Liver (tissue), 9 donors: ENCODE data around the gene DIPK1B. TPM values are rescaled to one million over a fixed set of nuclear protein-coding genes. Genes with fewer than 3 reads are reported as not detected.
A peak's percentile ranks its signal among the peaks of the same experiment; 100 is the strongest.

Experiments used
- DNase-seq: peaks from one replicate; pipeline ENCODE4 v3.0.0-alpha.2; 2017; ENCODE audit warnings: low spot score
- H3K27ac ChIP-seq, 2 donors: one replicate each; pipeline ENCODE4 v1.7.0; 2013; ENCODE audit warnings: inconsistent platforms in 2 of 2, low read length in 2 of 2, control low read depth in 1 of 2, low read depth in 1 of 2, mild to moderate bottlenecking in 1 of 2
- H3K27me3 ChIP-seq, 4 donors: one replicate each; pipeline versions ENCODE4 v1.6.1 to v1.7.0; 2013; ENCODE audit warnings: low read length in 3 of 4, inconsistent platforms in 1 of 4, mild to moderate bottlenecking in 1 of 4, moderate library complexity in 1 of 4; ENCODE audit not compliant: control insufficient read depth in 4 of 4, insufficient read depth in 4 of 4
- H3K36me3 ChIP-seq, 4 donors: one replicate each; pipeline versions ENCODE4 v1.6.1 to v1.7.0; 2013; ENCODE audit warnings: low read length in 3 of 4, mild to moderate bottlenecking in 3 of 4, low read depth in 1 of 4, moderate library complexity in 1 of 4; ENCODE audit not compliant: control insufficient read depth in 4 of 4, insufficient read depth in 3 of 4
- H3K4me1 ChIP-seq, 4 donors: one replicate each; pipeline versions ENCODE4 v1.6.1 to v1.7.0; 2013; ENCODE audit warnings: low read length in 3 of 4, mild to moderate bottlenecking in 3 of 4, moderate library complexity in 1 of 4; ENCODE audit not compliant: control insufficient read depth in 4 of 4, insufficient read depth in 4 of 4
- H3K4me3 ChIP-seq, 3 donors: one replicate each; pipeline versions ENCODE4 v1.6.1 to v1.7.0; 2013; ENCODE audit warnings: low read length in 3 of 3, control low read depth in 1 of 3, low read depth in 1 of 3, mild to moderate bottlenecking in 1 of 3
- H3K9ac ChIP-seq, 2 donors: one replicate each; pipeline ENCODE4 v1.7.0; 2013; ENCODE audit warnings: low read length in 2 of 2, mild to moderate bottlenecking in 2 of 2, moderate library complexity in 2 of 2, control low read depth in 1 of 2, low read depth in 1 of 2
- H3K9me3 ChIP-seq, 4 donors: one replicate each; pipeline versions ENCODE4 v1.6.1 to v1.7.0; 2013; ENCODE audit warnings: low read length in 3 of 4; ENCODE audit not compliant: control insufficient read depth in 4 of 4
- ATF3 ChIP-seq: IDR thresholded peaks from 2 replicates; pipeline ENCODE4 v1.6.1; 2016; ENCODE audit warnings: antibody characterized with exemption
- EGR1 ChIP-seq, 2 donors: IDR thresholded peaks; 2 replicates each; pipeline ENCODE4 v1.6.1; 2016 to 2018; ENCODE audit warnings: antibody characterized with exemption in 2 of 2, low read depth in 2 of 2
- FOXA1 ChIP-seq: IDR thresholded peaks from 2 replicates; pipeline ENCODE4 v1.6.1; 2016; ENCODE audit warnings: antibody characterized with exemption
- FOXA2 ChIP-seq: IDR thresholded peaks from 2 replicates; pipeline ENCODE4 v1.6.1; 2016; ENCODE audit warnings: antibody characterized with exemption
- HNF4G ChIP-seq: IDR thresholded peaks from 2 replicates; pipeline ENCODE4 v1.6.1; 2016; ENCODE audit warnings: antibody characterized with exemption
- JUND ChIP-seq, 2 donors: IDR thresholded peaks; 2 replicates each; pipeline ENCODE4 v1.6.1; 2016; ENCODE audit warnings: antibody characterized with exemption in 2 of 2
- RAD21 ChIP-seq, 2 donors: IDR thresholded peaks; 2 replicates each; pipeline ENCODE4 v1.6.1; 2016; ENCODE audit warnings: antibody characterized with exemption in 2 of 2, mild to moderate bottlenecking in 2 of 2
- REST ChIP-seq: IDR thresholded peaks from 2 replicates; pipeline ENCODE4 v1.6.1; 2016; ENCODE audit warnings: antibody characterized with exemption, mild to moderate bottlenecking
- WGBS: extraction: QIAGEN DNeasy Blood & Tissue Kit; methylation state at CpG from one replicate; pipeline ENCODE4 v1.1.7; 2013; 5-methylcytosine and 5-hydroxymethylcytosine counted together
- polyA plus RNA-seq, 2 donors: library from polyadenylated mRNA; stranded (reverse) in 1 of 2; unstranded in 1 of 2; fragments of 200-250 nt in 1 of 2; fragments of >200 nt in 1 of 2; fragmentation: Nextera tagmentation in 1 of 2; extraction: Ambion mirVana in 1 of 2; gene quantifications; one replicate each; pipeline versions ENCODE4 v1.2.1 to v1.2.3, GENCODE V29; 2013 to 2015
- total RNA-seq, 2 donors: library from RNA; depleted of rRNA; stranded (reverse); fragments of >200 nt; gene quantifications; one replicate each; pipeline ENCODE4 v1.2.3, GENCODE V29; 2014
- TF ChIP-seq, protein P1 (sequence below): IDR thresholded peaks from 2 replicates; pipeline ENCODE4 v1.6.1; 2016; ENCODE audit warnings: antibody characterized with exemption
- TF ChIP-seq, protein P2 (sequence below): fragments of 150-350 bp; IDR thresholded peaks from 2 replicates; pipeline ENCODE4 v1.5.1; 2017; ENCODE audit warnings: improper control_type of control experiment, low read depth, low read length; ENCODE audit not compliant: missing input control
- donor health status: healthy.
- donor health status: healthy.
- donor health status: healthy.
- donor health status: healthy.
- donor health status: healthy.

Gene DIPK1B
- total and polyA plus RNA-seq, 4 donors = 2.3 to 19.7 (median 5.2) TPM

DNA sequence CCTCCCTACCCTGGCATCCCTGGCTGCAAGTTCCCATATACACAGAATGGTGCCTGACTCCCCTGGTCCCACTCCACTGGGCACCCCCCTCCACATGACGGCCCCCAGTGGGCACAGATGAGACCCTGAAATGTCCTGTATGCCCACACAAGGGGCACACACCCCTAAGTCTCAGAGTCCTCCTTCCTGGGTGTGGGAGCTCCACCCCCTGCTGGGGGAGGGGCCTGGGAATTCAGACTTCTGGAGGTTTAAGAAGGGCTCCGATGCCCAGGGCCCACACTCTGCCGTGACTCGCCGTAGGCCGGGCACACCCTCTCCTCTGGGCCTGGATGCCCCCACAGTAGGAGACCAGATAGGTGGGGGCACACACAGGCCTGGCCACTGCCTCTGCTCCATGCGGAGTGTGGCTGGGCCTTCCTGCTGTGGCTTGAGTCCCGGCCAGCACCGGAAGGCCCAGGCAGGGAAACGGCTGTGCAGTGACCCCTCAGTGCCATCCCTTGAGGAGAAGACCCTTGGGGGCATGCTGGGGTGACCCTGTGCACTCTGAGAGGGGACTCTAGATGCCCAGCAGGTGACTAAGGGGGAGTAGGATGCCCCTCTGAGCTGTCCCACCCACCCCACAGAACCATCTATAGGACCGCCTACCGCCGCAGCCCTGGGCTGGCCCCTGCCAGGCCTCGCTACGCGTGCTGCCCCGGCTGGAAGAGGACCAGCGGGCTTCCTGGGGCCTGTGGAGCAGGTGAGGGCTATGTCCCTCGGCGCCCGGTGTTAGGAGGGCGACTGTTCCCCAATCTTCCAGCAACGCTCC, 43.2 kb upstream of the DIPK1B start:
- H3K4me1 ChIP-seq = peaks cover 23 to 42% (median 34%) of the 10 kb centered on the region in 4 donors
- TF ChIP-seq FOXA1 (no peak), HNF4G (no peak), RAD21 (IDR thresholded peaks at IDR 0.05) (no peak)
- H3K36me3 ChIP-seq = peaks cover 0 to 8% (median 0%) of the 10 kb centered on the region in 4 donors
- H3K9me3 ChIP-seq = no peaks in the 10 kb centered on the region
- no peaks in the 10 kb centered on the region for H3K27me3 ChIP-seq
- H3K9ac ChIP-seq = no peak overlapping the region
- 69% methylated on average over 23 of the region's 23 CpGs for WGBS
- no peak overlapping the region for H3K4me3 ChIP-seq
- DNase-seq = no peak
- no peak overlapping the region for H3K27ac ChIP-seq

GRCh38 chr9:136669791-136670464, 42.4 kb upstream of the DIPK1B start:
- Histone ChIP-seq H3K9me3 (no peaks in the 10 kb centered on the region), H3K27ac (no peak overlapping the region), H3K9ac (no peak overlapping the region), H3K27me3 (no peaks in the 10 kb centered on the region), H3K4me1 (peaks cover 30 to 49% (median 40%) of the 10 kb centered on the region in 4 donors), H3K36me3 (peaks cover 0 to 14% (median 0%) of the 10 kb centered on the region in 4 donors), H3K4me3 (no peak overlapping the region)
- DNase-seq = no peak
- TF ChIP-seq JUND (IDR thresholded peaks at IDR 0.05) (no peak), FOXA1 (no peak), FOXA2 (no peak)
- 56% methylated on average over 23 of the region's 23 CpGs for WGBS

DNA sequence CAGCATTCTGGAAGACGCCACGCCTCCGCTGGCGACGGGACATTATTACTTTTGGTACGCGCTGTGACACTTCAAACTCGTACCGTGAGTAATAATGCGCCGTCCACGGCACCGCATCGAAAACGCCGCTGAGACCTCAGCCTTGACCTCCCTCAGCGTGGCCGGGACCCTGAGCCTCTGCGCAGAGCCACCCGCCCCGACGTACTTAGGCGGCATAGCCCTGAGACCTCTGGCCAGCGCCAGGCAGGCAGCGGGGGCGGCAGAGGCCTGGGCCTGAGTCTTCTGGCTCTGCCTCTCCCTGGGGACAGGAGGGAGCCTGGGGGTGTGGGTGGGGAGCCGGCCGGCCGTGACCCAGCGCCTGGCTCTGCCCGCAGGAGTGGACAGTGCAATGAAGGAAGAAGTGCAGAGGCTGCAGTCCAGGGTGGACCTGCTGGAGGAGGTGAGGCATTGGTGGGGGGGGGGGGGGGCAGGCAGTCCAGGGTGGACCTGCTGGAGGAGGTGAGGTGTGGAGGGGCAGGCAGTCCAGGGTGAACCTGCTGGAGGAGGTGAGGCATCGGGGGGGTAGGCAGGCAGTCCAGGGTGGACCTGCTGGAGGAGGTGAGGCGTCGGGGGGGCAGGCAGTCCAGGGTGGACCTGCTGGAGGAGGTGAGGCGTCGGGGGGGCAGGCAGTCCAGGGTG, 41.7 kb upstream of the DIPK1B start:
- H3K27ac ChIP-seq = no peak overlapping the region
- no peaks in the 10 kb centered on the region for H3K9me3 ChIP-seq
- H3K36me3 ChIP-seq = peaks cover 0 to 14% (median 0%) of the 10 kb centered on the region in 4 donors
- no peak overlapping the region for H3K9ac ChIP-seq
- DNase-seq = no peak
- H3K4me3 ChIP-seq = no peak overlapping the region
- no peaks in the 10 kb centered on the region for H3K27me3 ChIP-seq
- no peak for TF ChIP-seq REST
- peak in 1 of 2 donors; percentile 8 for TF ChIP-seq EGR1 (IDR thresholded peaks at IDR 0.05; ENCODE audit: low read depth in 2 of 2)
- TF ChIP-seq FOXA1 = no peak
- no peak for TF ChIP-seq ATF3
- TF ChIP-seq, protein P1, sequence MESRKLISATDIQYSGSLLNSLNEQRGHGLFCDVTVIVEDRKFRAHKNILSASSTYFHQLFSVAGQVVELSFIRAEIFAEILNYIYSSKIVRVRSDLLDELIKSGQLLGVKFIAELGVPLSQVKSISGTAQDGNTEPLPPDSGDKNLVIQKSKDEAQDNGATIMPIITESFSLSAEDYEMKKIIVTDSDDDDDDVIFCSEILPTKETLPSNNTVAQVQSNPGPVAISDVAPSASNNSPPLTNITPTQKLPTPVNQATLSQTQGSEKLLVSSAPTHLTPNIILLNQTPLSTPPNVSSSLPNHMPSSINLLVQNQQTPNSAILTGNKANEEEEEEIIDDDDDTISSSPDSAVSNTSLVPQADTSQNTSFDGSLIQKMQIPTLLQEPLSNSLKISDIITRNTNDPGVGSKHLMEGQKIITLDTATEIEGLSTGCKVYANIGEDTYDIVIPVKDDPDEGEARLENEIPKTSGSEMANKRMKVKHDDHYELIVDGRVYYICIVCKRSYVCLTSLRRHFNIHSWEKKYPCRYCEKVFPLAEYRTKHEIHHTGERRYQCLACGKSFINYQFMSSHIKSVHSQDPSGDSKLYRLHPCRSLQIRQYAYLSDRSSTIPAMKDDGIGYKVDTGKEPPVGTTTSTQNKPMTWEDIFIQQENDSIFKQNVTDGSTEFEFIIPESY = no peak
- TF ChIP-seq, protein P2, sequence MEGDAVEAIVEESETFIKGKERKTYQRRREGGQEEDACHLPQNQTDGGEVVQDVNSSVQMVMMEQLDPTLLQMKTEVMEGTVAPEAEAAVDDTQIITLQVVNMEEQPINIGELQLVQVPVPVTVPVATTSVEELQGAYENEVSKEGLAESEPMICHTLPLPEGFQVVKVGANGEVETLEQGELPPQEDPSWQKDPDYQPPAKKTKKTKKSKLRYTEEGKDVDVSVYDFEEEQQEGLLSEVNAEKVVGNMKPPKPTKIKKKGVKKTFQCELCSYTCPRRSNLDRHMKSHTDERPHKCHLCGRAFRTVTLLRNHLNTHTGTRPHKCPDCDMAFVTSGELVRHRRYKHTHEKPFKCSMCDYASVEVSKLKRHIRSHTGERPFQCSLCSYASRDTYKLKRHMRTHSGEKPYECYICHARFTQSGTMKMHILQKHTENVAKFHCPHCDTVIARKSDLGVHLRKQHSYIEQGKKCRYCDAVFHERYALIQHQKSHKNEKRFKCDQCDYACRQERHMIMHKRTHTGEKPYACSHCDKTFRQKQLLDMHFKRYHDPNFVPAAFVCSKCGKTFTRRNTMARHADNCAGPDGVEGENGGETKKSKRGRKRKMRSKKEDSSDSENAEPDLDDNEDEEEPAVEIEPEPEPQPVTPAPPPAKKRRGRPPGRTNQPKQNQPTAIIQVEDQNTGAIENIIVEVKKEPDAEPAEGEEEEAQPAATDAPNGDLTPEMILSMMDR = no peak
- no peak for TF ChIP-seq JUND (IDR thresholded peaks at IDR 0.05)
- no peak for TF ChIP-seq HNF4G
- WGBS = 49% methylated on average over 36 of the region's 36 CpGs
- peaks cover 28 to 49% (median 41%) of the 10 kb centered on the region in 4 donors for H3K4me1 ChIP-seq
